HG03521 (cell line): ENCODE measurements around the gene LIFR.
"Not testable (repeated sequence)": the region's sequence is repeated elsewhere in the genome, so short reads cannot be mapped to it uniquely, and the experiment has no call there.

Experiments
- ATAC-seq: cut with Tn5 transposase; IDR thresholded peaks from one replicate; pipeline ENCODE4 v1.9.1; 2021; ENCODE audit warnings: mild to moderate bottlenecking, moderate library complexity; ENCODE audit not compliant: unreplicated experiment

Gene LIFR

DNA sequence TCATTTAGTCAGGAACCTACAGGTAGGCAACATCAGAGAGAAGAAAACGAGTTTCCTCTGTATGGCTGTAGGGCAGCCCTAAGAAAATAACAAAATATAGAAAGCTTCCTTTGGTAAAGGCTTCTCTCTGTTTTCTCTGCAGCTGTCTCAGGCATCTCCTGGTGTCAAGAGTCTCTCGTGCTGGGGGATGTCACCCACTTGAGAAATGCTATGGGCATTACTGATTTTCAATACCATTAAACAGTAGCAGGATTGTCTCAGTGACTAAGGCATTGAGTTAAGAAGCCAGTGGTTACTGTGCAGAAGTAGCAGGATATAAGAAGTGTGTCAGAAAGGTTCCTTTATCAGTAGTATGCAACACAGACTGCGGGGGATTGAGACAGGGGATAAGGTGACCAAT is 32.4 kb downstream of the LIFR start:
- ATAC-seq: no peak

GRCh38 chr5:38519476-38519875 is 37.0 kb downstream of the LIFR start:
- no peak for ATAC-seq

DNA sequence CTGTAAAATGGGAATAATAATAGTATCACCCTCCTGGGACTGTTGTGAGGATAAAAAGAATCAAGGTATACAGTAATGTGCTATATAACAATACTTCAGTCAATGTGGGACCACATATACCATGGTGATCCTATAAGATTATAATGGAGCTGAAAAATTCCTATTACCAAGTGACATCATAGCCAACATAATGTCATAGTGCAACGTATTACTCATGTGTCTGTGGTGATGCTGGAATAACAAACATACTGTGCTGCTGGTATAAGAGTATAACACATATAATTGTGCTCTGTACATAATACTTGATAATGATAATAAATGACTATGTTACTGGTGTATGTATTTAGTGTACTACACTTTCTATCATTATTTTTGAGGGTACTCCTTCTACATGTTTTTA is 38.1 kb downstream of the LIFR start:
- ATAC-seq: no peak

DNA sequence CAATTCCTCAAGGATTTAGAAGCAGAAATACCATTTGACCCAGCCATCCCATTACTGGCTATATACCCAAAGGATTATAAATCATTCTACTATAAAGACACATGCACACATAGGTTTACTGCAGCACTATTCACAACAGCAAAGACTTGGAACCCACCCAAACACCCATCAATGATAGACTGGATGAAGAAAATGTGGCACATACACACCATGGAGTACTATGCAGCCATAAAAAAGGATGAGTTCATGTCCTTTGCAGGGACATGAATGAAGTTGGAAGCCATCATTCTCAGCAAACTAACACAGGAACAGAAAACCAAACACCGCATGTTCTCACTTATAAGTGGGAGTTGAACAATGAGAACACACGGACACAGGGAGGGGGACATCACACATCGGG is 39.8 kb downstream of the LIFR start:
- not testable (repeated sequence) for ATAC-seq

- ATAC-seq: no peak
These were observed 40.8 kb downstream of the LIFR start for GRCh38 chr5:38515646-38516045.

- ATAC-seq: no peak
These were observed 41.4 kb downstream of the LIFR start for GRCh38 chr5:38515092-38515491.

- no peak for ATAC-seq
These were observed 47.3 kb downstream of the LIFR start for GRCh38 chr5:38509185-38509584.

- ATAC-seq: no peak
These were observed 50.1 kb downstream of the LIFR start for GRCh38 chr5:38506302-38506701.

- no peak for ATAC-seq
These were observed 55.7 kb downstream of the LIFR start for GRCh38 chr5:38500573-38501260.

DNA sequence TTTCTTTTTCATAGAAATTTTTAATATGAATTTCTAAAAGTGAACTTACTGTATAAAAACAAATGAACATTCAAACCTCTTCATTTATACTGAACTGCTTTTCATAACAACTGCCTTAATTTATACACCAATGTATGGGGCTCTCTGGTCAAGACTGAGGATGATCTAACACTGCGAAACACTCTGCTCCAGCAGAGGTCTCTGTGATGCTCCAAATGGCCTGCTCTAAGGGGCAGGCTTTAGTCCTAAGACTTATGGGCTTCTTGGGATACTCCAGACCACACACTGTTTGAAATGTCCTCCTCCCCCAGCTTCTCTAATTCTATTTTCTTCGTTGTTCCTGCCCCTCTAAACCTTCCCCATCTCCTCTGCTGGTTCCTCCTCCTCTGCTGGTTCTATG is 58.5 kb downstream of the LIFR start:
- no peak for ATAC-seq

DNA sequence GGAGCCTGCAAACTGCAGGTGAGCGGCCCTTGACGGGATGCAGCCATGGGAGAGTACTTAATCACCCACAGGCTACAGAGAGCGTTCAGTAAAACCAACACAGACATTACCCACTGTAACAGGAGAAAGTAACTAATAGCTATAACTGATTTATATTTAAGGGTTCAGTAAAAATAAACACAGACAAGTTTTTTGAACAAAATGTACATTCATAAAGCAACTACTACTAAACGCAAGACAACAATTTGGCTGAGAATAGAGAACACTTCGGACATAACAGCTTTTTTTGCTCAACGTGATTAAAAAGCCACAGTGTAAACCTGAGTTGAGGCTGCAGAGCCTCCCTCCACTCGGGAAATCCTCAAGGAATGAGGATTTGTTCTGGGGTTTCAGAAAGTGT is 61.7 kb downstream of the LIFR start:
- no peak for ATAC-seq

- no peak for ATAC-seq
These were observed 62.3 kb downstream of the LIFR start for GRCh38 chr5:38494175-38494574.

GRCh38 chr5:38483805-38484398 is 72.5 kb downstream of the LIFR start:
- no peak for ATAC-seq

DNA sequence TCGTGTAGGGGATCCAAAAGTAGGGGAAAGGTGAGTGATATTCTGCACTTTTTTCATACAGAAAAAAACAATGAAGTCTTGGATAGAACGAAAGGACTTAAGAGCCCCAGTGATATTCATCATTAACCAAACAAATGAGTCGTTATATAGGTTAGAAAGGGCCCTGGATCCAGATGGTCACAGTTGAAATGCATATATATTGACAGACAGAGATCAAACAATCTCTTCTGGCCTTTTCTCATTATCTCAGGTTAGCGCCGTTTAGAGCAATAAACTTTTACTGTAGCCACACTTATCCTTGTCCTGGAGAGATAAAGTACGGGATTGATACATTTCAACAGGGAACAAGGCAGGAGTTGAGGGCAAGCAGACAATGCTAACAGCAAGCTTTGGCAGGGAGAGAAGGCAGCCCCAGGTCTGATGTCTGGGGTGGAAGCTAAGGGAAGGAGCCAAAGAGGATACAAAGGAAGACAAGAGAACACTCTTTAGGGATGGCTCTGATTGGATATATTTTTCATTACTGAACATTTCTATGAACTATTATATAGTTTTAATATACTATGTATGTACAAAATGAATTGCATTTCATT is 77.0 kb downstream of the LIFR start:
- no peak for ATAC-seq

- no peak for ATAC-seq
These were observed 77.6 kb downstream of the LIFR start for GRCh38 chr5:38478878-38479277.

DNA sequence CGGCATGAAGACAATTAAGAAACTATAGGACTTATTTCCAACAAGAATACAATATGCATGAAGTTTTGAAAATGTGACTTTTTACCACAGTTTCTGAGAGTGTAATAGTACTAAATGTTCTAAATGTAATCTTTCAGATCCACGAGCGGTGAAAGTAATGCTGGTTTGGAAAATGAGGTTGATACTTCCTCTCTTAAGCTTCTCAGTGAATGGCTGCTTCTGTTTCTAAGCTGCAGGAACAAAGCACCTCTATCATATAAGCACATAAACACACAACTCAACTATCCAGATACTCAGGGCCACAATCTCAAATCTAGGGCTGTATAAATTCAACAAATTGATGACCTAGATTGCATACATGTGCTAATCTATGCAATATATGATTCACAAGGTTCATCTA is 78.3 kb downstream of the LIFR start:
- ATAC-seq: no peak

GRCh38 chr5:38473008-38473407 is 83.4 kb downstream of the LIFR start:
- no peak for ATAC-seq

- ATAC-seq: no peak
These were observed 83.9 kb downstream of the LIFR start for GRCh38 chr5:38472541-38472940.

- ATAC-seq: no peak
These were observed 84.7 kb downstream of the LIFR start for GRCh38 chr5:38471709-38472108.

DNA sequence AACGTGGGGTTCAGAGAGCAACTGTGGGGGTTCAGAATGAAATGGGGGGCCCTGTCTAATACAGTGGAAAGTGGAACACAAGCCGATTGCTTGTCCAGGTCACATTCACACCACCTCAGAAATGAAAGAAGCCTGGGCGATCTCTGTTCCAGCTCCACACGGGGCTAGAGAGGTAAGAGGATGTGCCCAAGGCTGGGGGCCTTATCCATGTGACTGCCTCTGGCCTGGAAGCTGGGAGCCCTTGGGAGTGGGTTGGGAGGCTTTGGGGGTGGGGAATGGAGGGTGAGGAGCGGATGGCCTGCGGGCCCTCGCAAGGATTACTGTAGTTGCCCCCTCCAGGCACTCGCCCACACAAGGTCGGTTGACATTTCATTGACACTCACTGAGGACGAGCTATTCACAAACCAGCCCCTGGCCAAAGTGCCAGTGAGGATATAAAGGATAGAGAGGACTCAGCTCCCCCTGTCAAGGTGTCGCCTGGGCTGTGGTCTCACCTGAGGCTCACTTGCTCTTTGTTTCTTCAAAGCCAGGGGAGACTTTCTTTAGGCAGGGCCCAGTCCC is 86.7 kb downstream of the LIFR start:
- no peak for ATAC-seq

DNA sequence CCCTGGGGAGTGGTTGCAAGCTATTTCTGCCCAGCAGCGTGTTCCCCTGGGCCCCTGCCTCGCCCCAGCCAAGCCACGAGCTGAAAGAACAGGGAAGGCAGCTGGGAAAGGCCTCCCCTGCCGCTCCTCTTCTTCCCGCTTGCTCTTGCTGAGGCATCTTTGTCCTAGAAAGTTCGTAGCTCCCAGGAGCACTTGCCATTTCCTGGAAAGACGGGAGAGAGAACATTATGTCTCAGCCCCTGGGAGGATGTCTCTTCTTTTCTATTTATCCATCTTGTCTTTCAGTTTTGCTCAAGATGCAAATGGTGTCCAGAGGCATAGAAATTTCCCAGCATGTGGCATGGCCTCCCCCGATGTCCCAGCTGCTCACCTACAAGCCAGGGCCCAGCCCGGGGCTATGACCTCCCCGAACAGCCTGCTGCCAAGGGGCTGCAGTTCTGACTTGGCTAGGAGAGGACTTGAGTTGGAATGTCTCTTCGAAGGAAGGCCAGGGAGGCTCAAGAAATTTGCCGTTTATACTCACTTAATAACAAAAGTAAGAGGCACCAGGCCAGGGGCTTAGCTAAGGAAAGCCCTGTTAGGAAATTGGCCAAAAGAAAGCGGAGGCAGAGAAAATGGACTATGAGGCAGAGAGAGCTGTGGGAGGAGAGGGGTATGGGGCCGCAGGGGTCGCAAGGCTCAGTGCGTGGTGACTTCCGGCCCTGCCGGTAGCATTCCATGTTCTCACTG is 87.3 kb downstream of the LIFR start:
- no peak for ATAC-seq
